GM12872 (cell line): ENCODE measurements around the gene C11orf98.

Experiments used
- TF ChIP-seq, protein P1 (sequence below): IDR thresholded peaks from 3 replicates; pipeline ENCODE4 v1.5.1; 2011; ENCODE audit warnings: low read depth, mild to moderate bottlenecking, low read length, moderate library complexity; ENCODE audit not compliant: insufficient read depth

Gene C11orf98

GRCh38 chr11:62621027-62621566, 43.9 kb downstream of the C11orf98 start:
- TF ChIP-seq, protein P1, sequence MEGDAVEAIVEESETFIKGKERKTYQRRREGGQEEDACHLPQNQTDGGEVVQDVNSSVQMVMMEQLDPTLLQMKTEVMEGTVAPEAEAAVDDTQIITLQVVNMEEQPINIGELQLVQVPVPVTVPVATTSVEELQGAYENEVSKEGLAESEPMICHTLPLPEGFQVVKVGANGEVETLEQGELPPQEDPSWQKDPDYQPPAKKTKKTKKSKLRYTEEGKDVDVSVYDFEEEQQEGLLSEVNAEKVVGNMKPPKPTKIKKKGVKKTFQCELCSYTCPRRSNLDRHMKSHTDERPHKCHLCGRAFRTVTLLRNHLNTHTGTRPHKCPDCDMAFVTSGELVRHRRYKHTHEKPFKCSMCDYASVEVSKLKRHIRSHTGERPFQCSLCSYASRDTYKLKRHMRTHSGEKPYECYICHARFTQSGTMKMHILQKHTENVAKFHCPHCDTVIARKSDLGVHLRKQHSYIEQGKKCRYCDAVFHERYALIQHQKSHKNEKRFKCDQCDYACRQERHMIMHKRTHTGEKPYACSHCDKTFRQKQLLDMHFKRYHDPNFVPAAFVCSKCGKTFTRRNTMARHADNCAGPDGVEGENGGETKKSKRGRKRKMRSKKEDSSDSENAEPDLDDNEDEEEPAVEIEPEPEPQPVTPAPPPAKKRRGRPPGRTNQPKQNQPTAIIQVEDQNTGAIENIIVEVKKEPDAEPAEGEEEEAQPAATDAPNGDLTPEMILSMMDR: no peak

- TF ChIP-seq, protein P1: no peak
Measured at GRCh38 chr11:62615521-62615920, 49.5 kb downstream of the C11orf98 start.

DNA sequence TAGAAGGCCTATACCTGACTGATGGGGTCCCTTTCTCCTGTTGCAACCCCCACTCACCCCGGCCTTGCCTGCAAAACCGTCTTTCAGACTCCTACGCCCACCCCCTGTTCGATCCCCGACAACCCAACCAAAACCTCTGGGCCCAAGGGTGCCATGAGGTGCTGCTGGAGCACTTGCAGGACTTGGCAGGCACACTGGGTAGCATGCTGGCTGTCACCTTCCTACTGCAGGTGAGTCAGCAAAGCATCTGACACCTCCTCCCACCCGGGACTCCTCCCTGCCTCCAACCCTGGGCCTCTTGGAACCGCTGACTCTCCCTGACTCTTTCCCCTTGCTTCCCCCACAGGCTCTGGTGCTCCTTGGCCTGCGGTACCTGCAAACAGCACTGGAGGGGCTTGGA, 50.7 kb downstream of the C11orf98 start:
- TF ChIP-seq, protein P1: no peak

DNA sequence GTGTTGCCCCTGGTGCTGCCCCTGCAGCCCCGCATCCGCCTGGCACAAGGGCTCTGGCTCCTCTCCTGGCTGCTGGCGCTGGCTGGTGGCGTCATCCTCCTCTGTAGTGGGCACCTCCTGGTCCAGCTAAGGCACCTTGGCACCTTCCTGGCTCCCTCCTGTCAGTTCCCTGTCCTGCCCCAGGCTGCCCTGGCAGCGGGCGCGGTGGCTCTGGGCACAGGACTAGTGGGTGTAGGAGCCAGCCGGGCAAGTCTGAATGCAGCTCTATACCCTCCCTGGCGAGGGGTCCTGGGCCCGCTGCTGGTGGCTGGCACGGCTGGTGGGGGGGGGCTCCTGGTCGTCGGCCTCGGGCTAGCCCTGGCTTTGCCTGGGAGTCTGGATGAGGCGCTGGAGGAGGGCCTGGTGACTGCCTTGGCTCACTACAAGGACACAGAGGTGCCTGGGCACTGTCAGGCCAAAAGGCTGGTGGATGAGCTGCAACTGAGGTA, 51.7 kb downstream of the C11orf98 start:
- TF ChIP-seq, protein P1: no peak
